SU-DHL-6 (cell line): ENCODE results near the gene EVC.

ENCODE experiments used
- H2AFZ ChIP-seq: fragments of 200-600 bp; sonication (generic); 2 replicates; pipeline ENCODE4 v1.6.1; 2014; ENCODE audit warnings: low read depth, mild to moderate bottlenecking, moderate library complexity, mixed read lengths, antibody characterized with exemption, low read length; ENCODE audit not compliant: severe bottlenecking
- H3F3A ChIP-seq: fragments of 200-600 bp; shearing (Covaris generic); 2 replicates; pipeline ENCODE4 v1.6.0; 2016; ENCODE audit warnings: antibody characterized with exemption, mild to moderate bottlenecking; ENCODE audit not compliant: insufficient read depth
- H3K27ac ChIP-seq: fragments of 200-600 bp; sonication (generic); 2 replicates; pipeline ENCODE4 v1.5.1; 2016; ENCODE audit warnings: low read depth, mild to moderate bottlenecking, low read length, moderate library complexity, mixed read lengths
- H3K27me3 ChIP-seq: fragments of 200-600 bp; sonication (generic), shearing (Covaris generic); 2 replicates; pipeline ENCODE4 v1.6.0; 2014; ENCODE audit warnings: mild to moderate bottlenecking, low read length
- H3K36me3 ChIP-seq: fragments of 200-600 bp; sonication (generic); 2 replicates; pipeline ENCODE4 v1.6.1; 2014; ENCODE audit warnings: mild to moderate bottlenecking, low read length, mixed read lengths
- H3K4me2 ChIP-seq: fragments of 300-600, 200-600 bp; shearing (Covaris generic), sonication (generic); 2 replicates; pipeline ENCODE4 v1.6.0; 2014; ENCODE audit warnings: low read length, low read depth, mild to moderate bottlenecking; ENCODE audit not compliant: poor library complexity, severe bottlenecking
- H3K4me3 ChIP-seq: fragments of 200-600 bp; sonication (generic); 2 replicates; pipeline ENCODE4 v1.5.1; 2014; ENCODE audit warnings: antibody characterized with exemption, low read length, mild to moderate bottlenecking, mixed read lengths; ENCODE audit not compliant: insufficient read depth, poor library complexity, severe bottlenecking
- H3K79me2 ChIP-seq: fragments of 200-600 bp; sonication (generic); 2 replicates; pipeline ENCODE4 v1.6.1; 2014; ENCODE audit warnings: mild to moderate bottlenecking, low read length, moderate library complexity; ENCODE audit not compliant: insufficient read depth
- H3K9ac ChIP-seq: fragments of 200-600 bp; sonication (generic); 2 replicates; pipeline ENCODE4 v1.7.0; 2014; ENCODE audit warnings: mild to moderate bottlenecking, low read length
- H3K9me2 ChIP-seq: fragments of 200-600 bp; sonication (generic); replicated peaks from 2 replicates; pipeline ENCODE4 v1.6.1; 2014; ENCODE audit warnings: low read length; ENCODE audit not compliant: insufficient read depth
- H3K9me3 ChIP-seq: fragments of 200-600 bp; sonication (generic); 2 replicates; pipeline ENCODE4 v1.6.1; 2014; ENCODE audit warnings: low read length, mixed read lengths; ENCODE audit not compliant: insufficient read depth
- H4K20me1 ChIP-seq: fragments of 200-600 bp; sonication (generic); 2 replicates; pipeline ENCODE4 v1.6.1; 2014; ENCODE audit warnings: low read depth, mild to moderate bottlenecking, antibody characterized with exemption, low read length, moderate library complexity, mixed read lengths
- CTCF ChIP-seq: fragments of 200-600 bp; sonication (generic); IDR thresholded peaks from one replicate; pipeline ENCODE4 v1.5.1; 2017; ENCODE audit warnings: antibody characterized with exemption, mild to moderate bottlenecking, low read length, moderate library complexity; ENCODE audit not compliant: insufficient read depth, poor library complexity, severe bottlenecking
- EZH2phosphoT487 ChIP-seq: fragments of 200-600 bp; sonication (generic), shearing (Covaris generic); conservative IDR thresholded peaks from 2 replicates; pipeline ENCODE4 v1.6.1; 2018; ENCODE audit warnings: mild to moderate bottlenecking, antibody characterized with exemption, low read length, moderate library complexity, mixed read lengths

The EVC gene

GRCh38 chr4:5742388-5742787, 31.4 kb downstream of the EVC start:
- TF ChIP-seq EZH2phosphoT487 (no peak), CTCF (no peak)

GRCh38 chr4:5742968-5743367, 32.0 kb downstream of the EVC start:
- no peaks in the 10 kb centered on the region for H3K36me3 ChIP-seq
- H3K9me2 ChIP-seq, result no peaks in the 10 kb centered on the region
- no peaks in the 10 kb centered on the region for H3F3A ChIP-seq
- H3K27me3 ChIP-seq, result no peaks in the 10 kb centered on the region
- no peak overlapping the region for H3K4me2 ChIP-seq
- H3K27ac ChIP-seq, result no peak overlapping the region
- H4K20me1 ChIP-seq, result no peaks in the 10 kb centered on the region
- TF ChIP-seq CTCF (no peak), EZH2phosphoT487 (no peak)
- H3K79me2 ChIP-seq, result no peaks in the 10 kb centered on the region
- no peak overlapping the region for H3K4me3 ChIP-seq
- no peaks in the 10 kb centered on the region for H3K9me3 ChIP-seq
- H3K9ac ChIP-seq, result no peak overlapping the region
- no peak overlapping the region for H2AFZ ChIP-seq

More at GRCh38 chr4:5742388-5742787, 31.4 kb downstream of the EVC start:
- Histone ChIP-seq H2AFZ (no peak overlapping the region), H3K79me2 (no peaks in the 10 kb centered on the region), H3K27ac (no peak overlapping the region), H3K4me2 (no peak overlapping the region), H3K4me3 (no peak overlapping the region), H3F3A (no peaks in the 10 kb centered on the region), H3K9me2 (no peaks in the 10 kb centered on the region), H3K27me3 (no peaks in the 10 kb centered on the region), H3K9ac (no peak overlapping the region), H3K9me3 (no peaks in the 10 kb centered on the region), H3K36me3 (no peaks in the 10 kb centered on the region), H4K20me1 (no peaks in the 10 kb centered on the region)

- H3K9me2 ChIP-seq, result no peaks in the 10 kb centered on the region
- H3K27ac ChIP-seq, result no peak overlapping the region
Measured at GRCh38 chr4:5746250-5746649, 35.2 kb downstream of the EVC start.

More at GRCh38 chr4:5746250-5746649, 35.2 kb downstream of the EVC start:
- TF ChIP-seq EZH2phosphoT487, result no peak
- no peak for TF ChIP-seq CTCF
- Histone ChIP-seq H3K9me3 (no peaks in the 10 kb centered on the region), H4K20me1 (no peaks in the 10 kb centered on the region), H3K9ac (no peak overlapping the region), H3K4me3 (no peak overlapping the region), H2AFZ (no peak overlapping the region), H3K36me3 (no peaks in the 10 kb centered on the region), H3K79me2 (no peaks in the 10 kb centered on the region), H3K27me3 (no peaks in the 10 kb centered on the region), H3F3A (no peaks in the 10 kb centered on the region), H3K4me2 (no peak overlapping the region)
